DOHH2 (cell line): ENCODE results near the gene PLSCR2.

Experiments
- CTCF ChIP-seq: fragments of 200-600 bp; sonication (generic); IDR thresholded peaks from one replicate; pipeline ENCODE4 v1.5.1; 2014; ENCODE audit warnings: antibody characterized with exemption, mild to moderate bottlenecking, low read depth, low read length; ENCODE audit not compliant: poor library complexity, severe bottlenecking
- EZH2phosphoT487 ChIP-seq: fragments of 200-600 bp; sonication (generic); IDR thresholded peaks from 2 replicates; pipeline ENCODE4 v1.6.1; 2017; ENCODE audit warnings: borderline replicate concordance, mild to moderate bottlenecking, antibody characterized with exemption, low read length, moderate library complexity, mixed read lengths

- no peak for TF ChIP-seq CTCF
- TF ChIP-seq EZH2phosphoT487 = no peak
These were observed 37.3 kb downstream of the PLSCR2 start for GRCh38 chr3:146432066-146432465.
